ENCODE measurements around the gene TUBA3D. TPM values are rescaled to one million over a fixed set of nuclear protein-coding genes. Genes with fewer than 3 reads are reported as not detected.
"Not testable (repeated sequence)": the region's sequence is repeated elsewhere in the genome, so short reads cannot be mapped to it uniquely, and the experiment has no call there.

The TUBA3D gene
- 1 to 10 TPM in 1 of 4 donors, not detected in 3; 1.3 TPM for total RNA-seq

GRCh38 chr2:131475831-131476230, at the start of gene TUBA3D:
TSS of gene TUBA3D (plus strand) at chr2:131476119. CDS start at chr2:131476200, 81 bp downstream.
- no peaks in the 10 kb centered on the region for H3K36me3 ChIP-seq
- no peaks in the 10 kb centered on the region for H3K4me1 ChIP-seq
- no peak for TF ChIP-seq POLR2A (IDR thresholded peaks at IDR 0.05)
- TF ChIP-seq, protein P1, sequence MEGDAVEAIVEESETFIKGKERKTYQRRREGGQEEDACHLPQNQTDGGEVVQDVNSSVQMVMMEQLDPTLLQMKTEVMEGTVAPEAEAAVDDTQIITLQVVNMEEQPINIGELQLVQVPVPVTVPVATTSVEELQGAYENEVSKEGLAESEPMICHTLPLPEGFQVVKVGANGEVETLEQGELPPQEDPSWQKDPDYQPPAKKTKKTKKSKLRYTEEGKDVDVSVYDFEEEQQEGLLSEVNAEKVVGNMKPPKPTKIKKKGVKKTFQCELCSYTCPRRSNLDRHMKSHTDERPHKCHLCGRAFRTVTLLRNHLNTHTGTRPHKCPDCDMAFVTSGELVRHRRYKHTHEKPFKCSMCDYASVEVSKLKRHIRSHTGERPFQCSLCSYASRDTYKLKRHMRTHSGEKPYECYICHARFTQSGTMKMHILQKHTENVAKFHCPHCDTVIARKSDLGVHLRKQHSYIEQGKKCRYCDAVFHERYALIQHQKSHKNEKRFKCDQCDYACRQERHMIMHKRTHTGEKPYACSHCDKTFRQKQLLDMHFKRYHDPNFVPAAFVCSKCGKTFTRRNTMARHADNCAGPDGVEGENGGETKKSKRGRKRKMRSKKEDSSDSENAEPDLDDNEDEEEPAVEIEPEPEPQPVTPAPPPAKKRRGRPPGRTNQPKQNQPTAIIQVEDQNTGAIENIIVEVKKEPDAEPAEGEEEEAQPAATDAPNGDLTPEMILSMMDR (IDR thresholded peaks at IDR 0.05) = no peak
- intact Hi-C loops (cut with DNase I) = no loop called here
- H3K27ac ChIP-seq = no peak within 1 kb of the TSS
- H3K27me3 ChIP-seq = no peaks in the 10 kb centered on the region
- 96% methylated on average over 17 to 27 of the region's 27 CpGs for WGBS, 2 donors
- DNase-seq = no peak
- no peak within 1 kb of the TSS for H3K4me3 ChIP-seq (replicated peaks in 1 of 3)
- H3K9me3 ChIP-seq = no peaks in the 10 kb centered on the region

- TF ChIP-seq POLR2A (IDR thresholded peaks at IDR 0.05) = no peak
- TF ChIP-seq, protein P1 (IDR thresholded peaks at IDR 0.05) = no peak
- H3K27me3 ChIP-seq = peaks cover 4% of the 10 kb centered on the region
- no peaks in the 10 kb centered on the region for H3K36me3 ChIP-seq
- intact Hi-C loops (cut with DNase I) = no loop called here
- no peaks in the 10 kb centered on the region for H3K4me1 ChIP-seq
- H3K27ac ChIP-seq = no peak overlapping the region
- H3K9me3 ChIP-seq = no peaks in the 10 kb centered on the region
- no peak overlapping the region for H3K4me3 ChIP-seq (replicated peaks in 1 of 3)
- no peak for DNase-seq
- 72 to 77% methylated on average over 5 of the region's 5 CpGs for WGBS, 2 donors
Measured at GRCh38 chr2:131426727-131427126, 49.2 kb upstream of the TUBA3D start.

GRCh38 chr2:131431336-131431735, 44.6 kb upstream of the TUBA3D start:
- TF ChIP-seq, protein P1 (IDR thresholded peaks at IDR 0.05) = no peak
- no peak for TF ChIP-seq POLR2A (IDR thresholded peaks at IDR 0.05)
- no peak for DNase-seq
- intact Hi-C loops (cut with DNase I) = no loop called here
- H3K9me3 ChIP-seq = no peaks in the 10 kb centered on the region
- 73 to 74% methylated on average over 6 of the region's 6 CpGs for WGBS, 2 donors
- H3K36me3 ChIP-seq = no peaks in the 10 kb centered on the region
- H3K27me3 ChIP-seq = no peaks in the 10 kb centered on the region
- H3K4me3 ChIP-seq (replicated peaks in 1 of 3) = no peak overlapping the region
- no peak overlapping the region for H3K27ac ChIP-seq
- H3K4me1 ChIP-seq = no peaks in the 10 kb centered on the region

DNA sequence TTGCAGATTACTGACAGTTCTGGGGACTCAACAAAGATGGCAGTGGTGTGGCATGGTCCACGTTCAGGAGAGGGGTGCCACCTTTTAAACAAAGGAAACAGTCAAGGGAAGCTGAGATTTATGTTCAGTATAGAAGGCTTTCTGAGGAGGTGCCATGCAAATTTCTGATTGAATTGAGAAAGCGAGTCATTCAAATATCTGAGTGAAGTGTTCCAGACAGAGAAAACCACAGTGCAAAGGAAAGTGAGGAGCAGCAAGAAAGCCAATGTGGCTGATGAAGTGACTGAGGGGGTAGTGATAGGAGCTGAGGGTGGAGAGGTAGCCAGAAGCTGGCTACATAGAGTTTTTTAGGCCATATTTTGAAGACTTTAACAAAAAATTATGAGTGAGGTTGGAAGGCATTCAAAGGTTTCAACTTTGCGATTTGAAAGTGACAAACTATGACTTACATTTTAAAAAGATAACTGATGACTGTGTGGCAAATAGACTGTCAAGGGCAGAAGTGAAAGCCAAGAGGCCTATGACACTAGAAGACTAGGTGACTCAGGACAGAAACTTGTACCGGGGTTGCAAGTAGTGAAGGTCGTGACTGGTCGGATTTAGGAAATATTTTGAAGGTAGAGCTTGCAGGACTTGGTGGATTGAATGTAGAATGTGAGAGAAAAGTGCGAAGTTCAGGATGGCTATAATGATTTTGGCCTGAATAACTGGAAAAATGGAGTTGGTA, 35.0 kb upstream of the TUBA3D start:
- H3K4me3 ChIP-seq (replicated peaks in 1 of 3); H3K36me3 ChIP-seq; H3K4me1 ChIP-seq; H3K9me3 ChIP-seq; H3K27me3 ChIP-seq; H3K27ac ChIP-seq; intact Hi-C loops (cut with DNase I); DNase-seq: not testable (repeated sequence)
- WGBS, 2 donors = 74 to 82% methylated on average over 7 of the region's 7 CpGs

GRCh38 chr2:131444736-131445514, 31.0 kb upstream of the TUBA3D start:
- DNase-seq; H3K36me3 ChIP-seq; H3K4me3 ChIP-seq (replicated peaks in 1 of 3); H3K27ac ChIP-seq; H3K9me3 ChIP-seq; intact Hi-C loops (cut with DNase I); H3K4me1 ChIP-seq; H3K27me3 ChIP-seq: not testable (repeated sequence)
- WGBS, 2 donors = 95 to 96% methylated on average over 38 to 82 of the region's 90 CpGs

DNA sequence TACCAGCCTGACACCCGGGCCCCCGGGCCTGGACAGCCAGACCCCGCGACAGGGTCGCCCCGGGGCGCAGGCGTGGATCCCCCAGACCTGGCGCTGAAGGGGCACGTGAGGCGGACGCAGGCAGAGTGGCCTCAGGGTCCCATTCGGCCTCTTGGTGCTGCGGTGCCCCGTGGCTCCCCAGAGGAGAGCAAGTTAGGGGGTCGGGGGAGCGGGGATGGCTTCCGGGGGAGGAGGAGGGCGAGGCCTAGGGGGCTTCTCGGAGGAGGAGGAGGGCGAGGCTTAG, 30.5 kb upstream of the TUBA3D start:
- WGBS, 2 donors = 98% methylated on average over 11 of the region's 21 CpGs; no CpG with 5 or more reads in 1 of the 2 donors
- H3K27me3 ChIP-seq; H3K4me1 ChIP-seq; H3K36me3 ChIP-seq; H3K4me3 ChIP-seq (replicated peaks in 1 of 3); DNase-seq; intact Hi-C loops (cut with DNase I); H3K27ac ChIP-seq; H3K9me3 ChIP-seq: not testable (repeated sequence)

All from thyroid gland (tissue), 4 donors.